Neural cell (in vitro differentiated cells): ENCODE data around the gene ARMC9. TPM values are rescaled to one million over a fixed set of nuclear protein-coding genes. Genes with fewer than 3 reads are reported as not detected.
A peak's percentile ranks its signal among the peaks of the same experiment; 100 is the strongest.
"Not testable (repeated sequence)": the region's sequence is repeated elsewhere in the genome, so short reads cannot be mapped to it uniquely, and the experiment has no call there.

ENCODE experiments used
- H2AFZ ChIP-seq: fragments of 200-600, 300-800 bp; sonication (generic), shearing (Covaris generic); 2 replicates; pipeline ENCODE4 v1.6.0; 2014; ENCODE audit warnings: low read depth, mild to moderate bottlenecking, antibody characterized with exemption, low read length, moderate library complexity
- H3F3A ChIP-seq: fragments of 200-600 bp; shearing (Covaris generic); 2 replicates; pipeline ENCODE4 v1.6.1; 2016; ENCODE audit warnings: mild to moderate bottlenecking, moderate library complexity, mixed read lengths, antibody characterized with exemption, low read length; ENCODE audit not compliant: insufficient read depth, poor library complexity, severe bottlenecking
- H3K27ac ChIP-seq: fragments of 200-600, 300-800 bp; sonication (generic), shearing (Covaris generic); 2 replicates; pipeline ENCODE4 v1.5.1; 2014; ENCODE audit warnings: mild to moderate bottlenecking, low read length, moderate library complexity
- H3K27me3 ChIP-seq: fragments of 300-800, 200-600 bp; sonication (generic), shearing (Covaris generic); 2 replicates; pipeline ENCODE4 v1.6.0; 2014; ENCODE audit warnings: mild to moderate bottlenecking, low read depth, low read length, moderate library complexity; ENCODE audit not compliant: insufficient read depth
- H3K36me3 ChIP-seq: fragments of 300-800, 200-600 bp; sonication (generic), shearing (Covaris generic); 2 replicates; pipeline ENCODE4 v1.5.1; 2014; ENCODE audit warnings: mild to moderate bottlenecking, antibody characterized with exemption, low read length, moderate library complexity; ENCODE audit not compliant: insufficient read depth
- H3K4me2 ChIP-seq: fragments of 300-800, 200-600 bp; sonication (generic), shearing (Covaris generic); 2 replicates; pipeline ENCODE4 v1.6.0; 2014; ENCODE audit warnings: mild to moderate bottlenecking, low read length
- H3K4me3 ChIP-seq: fragments of 300-800, 200-600 bp; sonication (generic), shearing (Covaris generic); 2 replicates; pipeline ENCODE4 v1.5.1; 2014; ENCODE audit warnings: mild to moderate bottlenecking, low read length, moderate library complexity
- H3K79me2 ChIP-seq: fragments of 200-600 bp; shearing (Covaris generic); replicated peaks from 2 replicates; pipeline ENCODE4 v1.6.0; 2014; ENCODE audit warnings: mild to moderate bottlenecking, low read length, moderate library complexity; ENCODE audit not compliant: insufficient read depth
- H3K9ac ChIP-seq: fragments of 300-800, 200-600 bp; sonication (generic), shearing (Covaris generic); 2 replicates; pipeline ENCODE4 v1.6.1; 2016; ENCODE audit warnings: mild to moderate bottlenecking, low read length, mixed read lengths
- H3K9me2 ChIP-seq: fragments of 200-600 bp; shearing (Covaris generic); 2 replicates; pipeline ENCODE4 v1.6.1; 2016; ENCODE audit warnings: mild to moderate bottlenecking, low read length, mixed read lengths; ENCODE audit not compliant: insufficient read depth
- H3K9me3 ChIP-seq: fragments of 200-600, 300-800 bp; sonication (generic), shearing (Covaris generic); 2 replicates; pipeline ENCODE4 v1.6.1; 2016; ENCODE audit warnings: mild to moderate bottlenecking, mixed run types, low read length, moderate library complexity, mixed read lengths
- H4K20me1 ChIP-seq: fragments of 200-600 bp; shearing (Covaris generic); 2 replicates; pipeline ENCODE4 v1.6.1; 2016; ENCODE audit warnings: mild to moderate bottlenecking, mixed run types; ENCODE audit not compliant: insufficient read depth
- CTCF ChIP-seq: fragments of 450-650 bp; IDR thresholded peaks from 2 replicates; pipeline ENCODE4 v1.5.1; 2014; ENCODE audit warnings: antibody characterized with exemption, mild to moderate bottlenecking, moderate library complexity; ENCODE audit not compliant: poor library complexity, severe bottlenecking
- polyA plus RNA-seq: library from polyadenylated mRNA; depleted of rRNA; stranded (reverse); fragments of >200 nt; gene quantifications from 2 replicates; pipeline ENCODE4 v1.2.3, GENCODE V29; 2014

Gene ARMC9
- polyA plus RNA-seq, 1 donor from 2014 or later = 13.9 TPM

- not testable (repeated sequence) for H3K4me3 ChIP-seq
These were observed 202.7 kb downstream of the ARMC9 start for GRCh38 chr2:231401101-231401500.

DNA sequence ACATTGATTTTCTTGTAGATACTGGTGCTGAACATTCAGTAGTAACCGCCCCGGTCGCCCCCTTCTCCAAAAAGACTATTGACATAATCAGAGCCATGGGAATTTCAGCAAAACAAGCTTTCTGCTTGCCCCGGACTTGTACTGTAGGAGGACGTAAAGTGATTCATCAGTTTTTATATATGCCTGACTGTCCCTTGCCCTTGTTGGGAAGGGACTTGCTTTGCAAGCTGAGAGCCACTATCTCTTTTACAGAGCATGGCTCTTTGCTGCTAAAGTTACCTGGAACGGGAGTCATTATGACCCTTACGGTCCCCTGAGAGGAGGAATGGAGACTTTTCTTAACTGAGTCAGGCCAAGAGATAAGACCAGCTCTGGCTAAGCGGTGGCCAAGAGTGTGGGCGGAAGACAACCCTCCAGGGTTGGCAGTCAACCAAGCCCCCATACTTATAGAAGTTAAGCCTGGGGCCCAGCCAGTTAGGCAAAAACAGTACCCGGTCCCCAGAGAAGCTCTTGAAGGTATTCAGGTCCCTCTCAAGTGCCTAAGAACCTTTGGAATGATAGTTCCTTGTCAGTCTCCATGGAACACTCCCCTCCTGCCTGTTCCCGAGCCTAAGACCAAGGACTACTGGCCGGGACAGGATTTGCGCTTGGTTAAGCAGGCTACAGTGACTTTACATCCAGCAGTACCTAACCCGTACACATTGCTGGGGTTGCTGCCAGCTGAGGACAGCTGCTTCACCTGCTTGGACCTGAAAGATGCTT, 205.2 kb downstream of the ARMC9 start:
- not testable (repeated sequence) for H3K27ac ChIP-seq, H3K79me2 ChIP-seq, H3K9ac ChIP-seq, H4K20me1 ChIP-seq, H2AFZ ChIP-seq, H3K9me2 ChIP-seq, H3K36me3 ChIP-seq, H3K27me3 ChIP-seq, H3K9me3 ChIP-seq, H3K4me2 ChIP-seq, H3F3A ChIP-seq, H3K4me3 ChIP-seq

More at GRCh38 chr2:231401101-231401500, 202.7 kb downstream of the ARMC9 start:
- H3K27me3 ChIP-seq = peaks cover 13% of the 10 kb centered on the region
- not testable (repeated sequence) for H4K20me1 ChIP-seq, H2AFZ ChIP-seq, H3F3A ChIP-seq, H3K9ac ChIP-seq, H3K36me3 ChIP-seq, H3K4me2 ChIP-seq, H3K9me2 ChIP-seq, H3K79me2 ChIP-seq, H3K27ac ChIP-seq, H3K9me3 ChIP-seq

DNA sequence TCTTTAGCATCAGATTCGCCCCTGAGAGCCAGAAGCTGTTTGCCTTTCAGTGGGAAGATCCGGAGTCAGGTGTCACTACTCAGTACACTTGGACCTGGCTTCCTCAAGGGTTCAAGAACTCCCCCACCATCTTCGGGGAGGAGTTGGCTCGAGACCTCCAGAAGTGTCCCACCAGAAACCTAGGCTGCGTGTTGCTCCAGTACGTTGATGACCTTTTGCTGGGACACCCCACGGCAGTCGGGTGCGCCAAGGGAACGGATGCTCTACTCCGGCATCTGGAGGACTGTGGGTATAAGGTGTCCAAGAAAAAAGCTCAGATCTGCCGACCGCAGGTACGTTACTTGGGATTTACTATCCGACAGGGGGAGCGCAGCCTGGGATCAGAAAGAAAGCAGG, 205.8 kb downstream of the ARMC9 start:
- not testable (repeated sequence) for H3K27me3 ChIP-seq, H3K4me3 ChIP-seq, H3F3A ChIP-seq, H3K36me3 ChIP-seq, H3K27ac ChIP-seq, H2AFZ ChIP-seq, H3K4me2 ChIP-seq, H3K9me3 ChIP-seq, H4K20me1 ChIP-seq, H3K9me2 ChIP-seq, H3K9ac ChIP-seq, H3K79me2 ChIP-seq

GRCh38 chr2:231405601-231406367, 207.4 kb downstream of the ARMC9 start:
- not testable (repeated sequence) for H3F3A ChIP-seq, H3K27me3 ChIP-seq, H3K9ac ChIP-seq, H3K9me2 ChIP-seq, H4K20me1 ChIP-seq, H3K4me2 ChIP-seq, H3K27ac ChIP-seq, H2AFZ ChIP-seq, H3K9me3 ChIP-seq, H3K4me3 ChIP-seq, H3K36me3 ChIP-seq, H3K79me2 ChIP-seq
- peak; percentile 48 for TF ChIP-seq CTCF

DNA sequence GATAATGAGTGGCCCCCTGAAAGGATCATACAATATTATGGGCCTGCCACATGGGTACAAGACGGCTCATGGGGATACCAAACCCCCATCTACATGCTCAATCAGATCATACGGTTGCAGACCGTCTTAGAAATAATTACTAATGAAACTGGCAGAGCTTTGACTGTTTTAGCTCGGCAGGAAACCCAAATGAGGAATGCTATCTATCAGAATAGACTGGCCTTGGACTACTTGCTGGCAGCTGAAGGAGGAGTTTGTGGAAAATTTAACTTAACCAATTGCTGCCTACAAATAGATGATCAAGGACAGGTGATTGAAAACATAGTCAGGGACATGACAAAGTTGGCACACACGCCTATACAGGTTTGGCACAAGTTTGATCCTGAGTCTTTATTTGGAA, 209.3 kb downstream of the ARMC9 start:
- H2AFZ ChIP-seq, H3K36me3 ChIP-seq, H4K20me1 ChIP-seq, H3F3A ChIP-seq, H3K4me3 ChIP-seq, H3K4me2 ChIP-seq, H3K79me2 ChIP-seq, H3K27ac ChIP-seq, H3K9me2 ChIP-seq, H3K9me3 ChIP-seq, H3K9ac ChIP-seq, H3K27me3 ChIP-seq: not testable (repeated sequence)

DNA sequence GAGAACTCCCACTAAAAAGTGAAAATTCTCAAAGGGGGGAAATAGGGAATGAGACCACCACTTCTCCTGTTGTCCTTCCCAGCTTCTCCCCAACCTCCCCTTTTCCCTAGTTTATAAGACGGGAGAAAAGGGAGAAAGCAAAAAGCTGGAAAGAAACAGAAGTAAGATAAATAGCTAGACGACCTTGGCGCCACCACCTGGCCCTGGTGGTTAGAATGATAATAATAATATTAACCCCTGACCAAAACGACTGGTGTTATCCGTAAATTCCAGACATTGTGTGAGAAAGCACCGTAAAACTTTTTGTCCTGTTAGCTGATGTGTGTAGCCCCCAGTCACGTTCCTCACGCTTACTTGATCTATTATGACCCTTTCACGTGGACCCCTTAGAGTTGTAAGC, 209.9 kb downstream of the ARMC9 start:
- H3K27ac ChIP-seq, H3K4me2 ChIP-seq, H3K9me3 ChIP-seq, H3K9ac ChIP-seq, H3K4me3 ChIP-seq, H3K79me2 ChIP-seq, H3F3A ChIP-seq, H4K20me1 ChIP-seq, H3K36me3 ChIP-seq, H3K9me2 ChIP-seq, H3K27me3 ChIP-seq, H2AFZ ChIP-seq: not testable (repeated sequence)
